ENCODE results near the gene BTK.

The BTK gene

DNA sequence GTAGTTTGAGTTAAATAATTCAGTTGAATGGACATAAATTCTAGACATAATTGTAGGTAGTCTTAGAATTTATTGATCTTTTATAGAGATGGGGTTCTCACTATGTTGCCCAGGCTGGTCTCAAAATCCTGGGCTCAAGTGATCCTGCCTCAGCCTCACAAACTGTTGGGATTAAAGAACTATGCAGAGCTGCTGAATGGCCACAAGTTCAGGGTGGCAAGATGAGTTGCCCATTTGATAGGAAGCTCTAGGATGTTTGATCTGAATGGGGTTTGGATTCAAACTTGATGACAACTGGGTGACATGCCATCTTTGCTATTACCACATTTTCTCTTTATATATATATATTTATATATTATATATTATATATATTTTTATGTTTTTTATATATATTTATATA is 8.4 kb upstream of the BTK start:
- peaks cover 3 to 4% of the 10 kb centered on the region in 2 donors for H3K36me3 ChIP-seq (ENCODE audit: control insufficient read depth in 2 of 2, insufficient read depth in 2 of 2, low read length in 2 of 2)
- H3K4me3 ChIP-seq (ENCODE audit: low read length in 2 of 2), result no peak overlapping the region
- H3K9me3 ChIP-seq (ENCODE audit: control insufficient read depth in 2 of 2, low read length in 2 of 2), result no peaks in the 10 kb centered on the region
- H3K27ac ChIP-seq (ENCODE audit: low read depth in 2 of 2, low read length in 2 of 2), result no peak overlapping the region
- H3K27me3 ChIP-seq (ENCODE audit: control insufficient read depth in 2 of 2, insufficient read depth in 2 of 2, low read length in 2 of 2), result no peaks in the 10 kb centered on the region
- H3K9ac ChIP-seq (ENCODE audit: low read depth in 1 of 2, low read length in 2 of 2), result no peak overlapping the region
- no peaks in the 10 kb centered on the region for H3K4me1 ChIP-seq (ENCODE audit: control insufficient read depth in 2 of 2, insufficient read depth in 2 of 2, low read length in 2 of 2)

DNA sequence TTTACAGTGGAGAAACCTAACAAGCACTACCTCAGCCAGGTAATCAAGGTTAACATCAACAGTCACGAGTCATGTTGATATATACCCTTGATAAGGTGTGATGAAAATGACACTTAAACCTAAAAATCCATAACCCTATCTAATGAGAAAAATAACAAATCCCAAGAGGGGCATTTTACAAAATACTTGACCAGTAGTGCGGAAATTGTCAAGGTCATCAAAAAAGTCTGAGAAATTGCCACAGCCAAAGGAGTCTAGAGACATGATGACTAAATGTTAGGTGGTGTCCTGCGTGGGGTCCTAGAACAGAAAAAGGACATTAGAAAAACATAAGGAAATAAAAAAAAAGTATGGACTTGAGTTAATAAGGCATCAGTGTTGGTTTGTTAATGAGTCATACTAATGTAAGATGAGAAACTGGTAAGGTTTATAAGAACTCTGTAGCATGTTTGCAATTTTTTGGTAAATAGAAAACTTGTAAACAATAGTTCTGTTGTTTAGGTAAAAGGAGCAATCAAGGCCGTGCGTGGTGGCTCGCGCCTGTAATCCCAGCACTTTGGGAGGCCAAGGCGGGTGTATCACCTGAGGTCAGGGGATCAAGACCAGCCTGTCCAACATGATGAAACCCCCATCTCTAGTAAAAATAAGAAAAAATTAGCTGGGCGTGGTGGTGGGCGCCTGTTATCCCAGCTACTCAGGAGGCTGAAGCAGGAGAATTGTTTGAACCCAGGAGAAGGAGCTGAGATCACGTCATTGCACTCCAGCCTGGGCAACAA is 7.7 kb upstream of the BTK start:
- no peaks in the 10 kb centered on the region for H3K9me3 ChIP-seq (ENCODE audit: control insufficient read depth in 2 of 2, low read length in 2 of 2)
- no peaks in the 10 kb centered on the region for H3K27me3 ChIP-seq (ENCODE audit: control insufficient read depth in 2 of 2, insufficient read depth in 2 of 2, low read length in 2 of 2)
- no peak overlapping the region for H3K4me3 ChIP-seq (ENCODE audit: low read length in 2 of 2)
- no peak overlapping the region for H3K27ac ChIP-seq (ENCODE audit: low read depth in 2 of 2, low read length in 2 of 2)
- peaks cover 3 to 4% of the 10 kb centered on the region in 2 donors for H3K36me3 ChIP-seq (ENCODE audit: control insufficient read depth in 2 of 2, insufficient read depth in 2 of 2, low read length in 2 of 2)
- H3K4me1 ChIP-seq (ENCODE audit: control insufficient read depth in 2 of 2, insufficient read depth in 2 of 2, low read length in 2 of 2), result no peaks in the 10 kb centered on the region
- no peak overlapping the region for H3K9ac ChIP-seq (ENCODE audit: low read depth in 1 of 2, low read length in 2 of 2)

DNA sequence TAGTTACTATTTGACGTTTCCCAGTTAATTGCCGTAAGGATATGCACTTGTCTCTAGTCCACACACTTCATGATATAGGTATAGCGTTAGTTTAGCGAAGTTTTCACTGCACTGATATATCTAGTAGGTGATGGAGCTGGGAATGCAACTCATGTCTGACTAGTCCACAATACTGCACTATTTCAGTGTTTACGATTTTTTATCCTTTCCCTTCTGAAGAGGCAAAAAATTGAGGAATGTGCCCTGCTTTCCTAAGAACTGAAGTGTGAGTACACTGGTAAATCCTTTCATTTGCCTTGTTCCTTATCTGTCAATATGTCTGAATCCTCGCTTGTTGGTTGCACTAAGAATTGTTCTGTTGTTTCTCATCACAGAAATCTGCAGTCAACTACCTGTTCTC is 5.8 kb upstream of the BTK start:
- Histone ChIP-seq H3K9ac (ENCODE audit: low read depth in 1 of 2, low read length in 2 of 2) (peak overlapping the region; percentile 54 to 77), H3K4me3 (ENCODE audit: low read length in 2 of 2) (peak overlapping the region; percentile 73 to 78), H3K27ac (ENCODE audit: low read depth in 2 of 2, low read length in 2 of 2) (no peak overlapping the region), H3K4me1 (ENCODE audit: control insufficient read depth in 2 of 2, insufficient read depth in 2 of 2, low read length in 2 of 2) (no peaks in the 10 kb centered on the region), H3K27me3 (ENCODE audit: control insufficient read depth in 2 of 2, insufficient read depth in 2 of 2, low read length in 2 of 2) (no peaks in the 10 kb centered on the region), H3K36me3 (ENCODE audit: control insufficient read depth in 2 of 2, insufficient read depth in 2 of 2, low read length in 2 of 2) (peaks cover 3 to 4% of the 10 kb centered on the region in 2 donors), H3K9me3 (ENCODE audit: control insufficient read depth in 2 of 2, low read length in 2 of 2) (no peaks in the 10 kb centered on the region)

- Histone ChIP-seq H3K4me1 (ENCODE audit: control insufficient read depth in 2 of 2, insufficient read depth in 2 of 2, low read length in 2 of 2) (no peaks in the 10 kb centered on the region), H3K36me3 (ENCODE audit: control insufficient read depth in 2 of 2, insufficient read depth in 2 of 2, low read length in 2 of 2) (peaks cover 3 to 4% of the 10 kb centered on the region in 2 donors), H3K27me3 (ENCODE audit: control insufficient read depth in 2 of 2, insufficient read depth in 2 of 2, low read length in 2 of 2) (no peaks in the 10 kb centered on the region), H3K9me3 (ENCODE audit: control insufficient read depth in 2 of 2, low read length in 2 of 2) (no peaks in the 10 kb centered on the region), H3K27ac (ENCODE audit: low read depth in 2 of 2, low read length in 2 of 2) (peak within 1 kb of the TSS; percentile 64 to 68), H3K4me3 (ENCODE audit: low read length in 2 of 2) (peak within 1 kb of the TSS; percentile 73 to 78), H3K9ac (ENCODE audit: low read depth in 1 of 2, low read length in 2 of 2) (peak within 1 kb of the TSS; percentile 71 to 77)
These were observed 4.9 kb upstream of the BTK start, which contains the start of gene RPL36A for GRCh38 chrX:101390664-101391525. RPL36A (plus strand) TSS chrX:101391011; CDS start chrX:101391044, 33 bp downstream.

GRCh38 chrX:101388604-101389003 is 2.6 kb upstream of the BTK start:
- Histone ChIP-seq H3K4me1 (ENCODE audit: control insufficient read depth in 2 of 2, insufficient read depth in 2 of 2, low read length in 2 of 2) (no peaks in the 10 kb centered on the region), H3K36me3 (ENCODE audit: control insufficient read depth in 2 of 2, insufficient read depth in 2 of 2, low read length in 2 of 2) (no peaks in the 10 kb centered on the region), H3K4me3 (ENCODE audit: low read length in 2 of 2) (no peak overlapping the region), H3K9me3 (ENCODE audit: control insufficient read depth in 2 of 2, low read length in 2 of 2) (no peaks in the 10 kb centered on the region), H3K9ac (ENCODE audit: low read depth in 1 of 2, low read length in 2 of 2) (no peak overlapping the region), H3K27ac (ENCODE audit: low read depth in 2 of 2, low read length in 2 of 2) (no peak overlapping the region), H3K27me3 (ENCODE audit: control insufficient read depth in 2 of 2, insufficient read depth in 2 of 2, low read length in 2 of 2) (no peaks in the 10 kb centered on the region)

DNA sequence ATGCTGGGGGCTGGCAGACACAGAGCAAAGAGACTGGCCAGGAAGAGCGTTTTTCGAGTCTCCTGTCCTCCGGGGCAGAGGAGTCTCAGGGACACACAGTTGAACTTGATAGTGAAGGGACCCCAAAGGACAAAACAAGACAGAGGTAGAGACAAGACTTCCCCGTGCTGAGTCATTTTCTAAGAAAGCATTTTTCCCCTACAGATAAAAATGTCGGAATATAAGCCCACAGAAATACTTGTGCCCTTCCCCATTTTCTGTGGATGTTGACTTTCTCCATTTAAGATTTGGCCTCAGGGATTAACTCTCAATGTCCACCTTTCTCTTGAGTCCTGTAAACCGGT is 523 bp upstream of the BTK start:
- Histone ChIP-seq H3K9ac (ENCODE audit: low read depth in 1 of 2, low read length in 2 of 2) (no peak overlapping the region), H3K27me3 (ENCODE audit: control insufficient read depth in 2 of 2, insufficient read depth in 2 of 2, low read length in 2 of 2) (no peaks in the 10 kb centered on the region), H3K27ac (ENCODE audit: low read depth in 2 of 2, low read length in 2 of 2) (peak overlapping the region in 1 of 2 donors; percentile 40), H3K4me1 (ENCODE audit: control insufficient read depth in 2 of 2, insufficient read depth in 2 of 2, low read length in 2 of 2) (no peaks in the 10 kb centered on the region), H3K9me3 (ENCODE audit: control insufficient read depth in 2 of 2, low read length in 2 of 2) (no peaks in the 10 kb centered on the region), H3K36me3 (ENCODE audit: control insufficient read depth in 2 of 2, insufficient read depth in 2 of 2, low read length in 2 of 2) (no peaks in the 10 kb centered on the region), H3K4me3 (ENCODE audit: low read length in 2 of 2) (no peak overlapping the region)

GRCh38 chrX:101385026-101385684 is 836 bp downstream of the BTK start:
- H3K27ac ChIP-seq (ENCODE audit: low read depth in 2 of 2, low read length in 2 of 2), result peak overlapping the region in 1 of 2 donors; percentile 50
- H3K27me3 ChIP-seq (ENCODE audit: control insufficient read depth in 2 of 2, insufficient read depth in 2 of 2, low read length in 2 of 2), result no peaks in the 10 kb centered on the region
- H3K9ac ChIP-seq (ENCODE audit: low read depth in 1 of 2, low read length in 2 of 2), result no peak overlapping the region
- peak overlapping the region in 1 of 2 donors; percentile 57 for H3K4me3 ChIP-seq (ENCODE audit: low read length in 2 of 2)
- H3K36me3 ChIP-seq (ENCODE audit: control insufficient read depth in 2 of 2, insufficient read depth in 2 of 2, low read length in 2 of 2), result no peaks in the 10 kb centered on the region
- H3K9me3 ChIP-seq (ENCODE audit: control insufficient read depth in 2 of 2, low read length in 2 of 2), result no peaks in the 10 kb centered on the region
- H3K4me1 ChIP-seq (ENCODE audit: control insufficient read depth in 2 of 2, insufficient read depth in 2 of 2, low read length in 2 of 2), result no peaks in the 10 kb centered on the region

DNA sequence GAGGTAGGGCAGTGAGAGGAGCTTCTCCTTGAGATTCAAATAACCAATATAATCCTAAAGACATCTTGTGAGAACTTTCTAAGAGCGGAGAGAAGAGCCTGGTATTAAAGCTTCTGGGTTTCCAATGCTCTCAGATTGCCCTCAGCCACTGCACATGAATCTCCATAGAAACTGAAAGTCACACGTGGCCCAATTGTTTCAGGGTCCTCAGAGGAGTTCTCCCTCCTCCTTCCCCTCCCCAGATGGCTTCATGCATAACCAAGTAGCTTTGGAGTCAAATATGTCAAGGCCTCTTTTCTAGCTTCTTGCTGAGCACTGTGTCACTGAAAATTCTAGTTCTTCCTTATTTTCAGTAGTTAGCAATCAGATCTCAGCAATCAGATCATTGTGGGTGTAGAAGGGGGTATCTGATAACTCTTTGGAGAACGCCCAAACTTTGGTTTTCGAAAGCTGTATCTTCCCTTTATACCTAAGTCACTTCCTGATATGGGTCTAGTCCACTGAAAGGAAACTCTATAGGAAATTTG is 2.2 kb downstream of the BTK start:
- no peaks in the 10 kb centered on the region for H3K9me3 ChIP-seq (ENCODE audit: control insufficient read depth in 2 of 2, low read length in 2 of 2)
- H3K27me3 ChIP-seq (ENCODE audit: control insufficient read depth in 2 of 2, insufficient read depth in 2 of 2, low read length in 2 of 2), result peaks cover 0 to 5% of the 10 kb centered on the region in 2 donors
- H3K4me1 ChIP-seq (ENCODE audit: control insufficient read depth in 2 of 2, insufficient read depth in 2 of 2, low read length in 2 of 2), result no peaks in the 10 kb centered on the region
- no peak overlapping the region for H3K9ac ChIP-seq (ENCODE audit: low read depth in 1 of 2, low read length in 2 of 2)
- H3K4me3 ChIP-seq (ENCODE audit: low read length in 2 of 2), result peak overlapping the region in 1 of 2 donors; percentile 13
- H3K36me3 ChIP-seq (ENCODE audit: control insufficient read depth in 2 of 2, insufficient read depth in 2 of 2, low read length in 2 of 2), result no peaks in the 10 kb centered on the region
- no peak overlapping the region for H3K27ac ChIP-seq (ENCODE audit: low read depth in 2 of 2, low read length in 2 of 2)

- peaks cover 2 to 5% of the 10 kb centered on the region in 2 donors for H3K27me3 ChIP-seq (ENCODE audit: control insufficient read depth in 2 of 2, insufficient read depth in 2 of 2, low read length in 2 of 2)
- H3K9ac ChIP-seq (ENCODE audit: low read depth in 1 of 2, low read length in 2 of 2), result no peak overlapping the region
- no peaks in the 10 kb centered on the region for H3K36me3 ChIP-seq (ENCODE audit: control insufficient read depth in 2 of 2, insufficient read depth in 2 of 2, low read length in 2 of 2)
- H3K4me1 ChIP-seq (ENCODE audit: control insufficient read depth in 2 of 2, insufficient read depth in 2 of 2, low read length in 2 of 2), result no peaks in the 10 kb centered on the region
- H3K4me3 ChIP-seq (ENCODE audit: low read length in 2 of 2), result no peak overlapping the region
- H3K27ac ChIP-seq (ENCODE audit: low read depth in 2 of 2, low read length in 2 of 2), result no peak overlapping the region
- no peaks in the 10 kb centered on the region for H3K9me3 ChIP-seq (ENCODE audit: control insufficient read depth in 2 of 2, low read length in 2 of 2)
These were observed 8.4 kb downstream of the BTK start for GRCh38 chrX:101377547-101377946.
